RPMI7951 (cell line): ENCODE data around the gene RNF220. TPM values are rescaled to one million over a fixed set of nuclear protein-coding genes. Genes with fewer than 3 reads are reported as not detected.
A peak's percentile ranks its signal among the peaks of the same experiment; 100 is the strongest.

Source experiments
- DNase-seq: peaks from one replicate; pipeline ENCODE4 v3.0.0-alpha.2; 2012; ENCODE audit warnings: low read depth
- total RNA-seq: library from RNA; depleted of rRNA; stranded (reverse); fragments of >200 nt; shearing (Covaris generic); gene quantifications from 2 replicates; pipeline ENCODE4 v1.2.3, GENCODE V29; 2014

The RNF220 gene
- total RNA-seq, 1 experiment from 2014 or later: 43.1 TPM

DNA sequence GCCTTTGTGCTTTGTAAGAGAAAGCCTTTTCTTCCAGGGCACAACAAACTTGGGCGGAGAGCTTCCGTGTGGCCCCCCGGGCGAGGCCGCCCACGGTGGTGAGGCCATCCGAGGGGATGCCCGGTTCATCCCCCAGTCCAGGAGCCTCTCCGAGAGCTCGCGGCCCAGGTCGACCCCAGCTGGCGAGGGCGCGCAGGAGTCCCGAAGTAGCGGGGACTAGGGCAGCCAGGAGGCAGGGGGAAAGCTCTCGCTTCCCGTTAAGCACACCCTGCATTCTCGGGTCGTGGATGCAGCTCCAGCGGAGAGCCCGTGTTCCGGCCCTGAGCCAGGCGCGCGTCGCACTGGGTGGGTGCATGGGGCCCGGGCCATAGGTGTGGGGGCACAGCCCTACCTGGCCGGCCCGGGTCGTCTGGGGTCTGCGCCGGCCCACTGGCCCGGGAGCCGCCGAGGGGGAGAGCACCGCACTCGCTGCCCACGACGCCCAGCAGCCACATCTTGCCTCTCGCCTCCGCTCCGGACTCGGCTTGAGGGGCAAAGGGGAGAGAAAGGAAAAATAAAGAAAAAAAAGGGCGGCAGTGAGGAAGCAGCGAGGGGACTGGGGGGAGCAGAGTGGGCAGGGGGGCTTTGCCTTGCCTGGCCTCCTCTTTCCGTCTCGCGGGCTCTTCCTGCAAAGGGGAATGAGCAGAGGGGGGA lies 1.8 kb downstream of the RNF220 start:
- DNase-seq: no peak

DNA sequence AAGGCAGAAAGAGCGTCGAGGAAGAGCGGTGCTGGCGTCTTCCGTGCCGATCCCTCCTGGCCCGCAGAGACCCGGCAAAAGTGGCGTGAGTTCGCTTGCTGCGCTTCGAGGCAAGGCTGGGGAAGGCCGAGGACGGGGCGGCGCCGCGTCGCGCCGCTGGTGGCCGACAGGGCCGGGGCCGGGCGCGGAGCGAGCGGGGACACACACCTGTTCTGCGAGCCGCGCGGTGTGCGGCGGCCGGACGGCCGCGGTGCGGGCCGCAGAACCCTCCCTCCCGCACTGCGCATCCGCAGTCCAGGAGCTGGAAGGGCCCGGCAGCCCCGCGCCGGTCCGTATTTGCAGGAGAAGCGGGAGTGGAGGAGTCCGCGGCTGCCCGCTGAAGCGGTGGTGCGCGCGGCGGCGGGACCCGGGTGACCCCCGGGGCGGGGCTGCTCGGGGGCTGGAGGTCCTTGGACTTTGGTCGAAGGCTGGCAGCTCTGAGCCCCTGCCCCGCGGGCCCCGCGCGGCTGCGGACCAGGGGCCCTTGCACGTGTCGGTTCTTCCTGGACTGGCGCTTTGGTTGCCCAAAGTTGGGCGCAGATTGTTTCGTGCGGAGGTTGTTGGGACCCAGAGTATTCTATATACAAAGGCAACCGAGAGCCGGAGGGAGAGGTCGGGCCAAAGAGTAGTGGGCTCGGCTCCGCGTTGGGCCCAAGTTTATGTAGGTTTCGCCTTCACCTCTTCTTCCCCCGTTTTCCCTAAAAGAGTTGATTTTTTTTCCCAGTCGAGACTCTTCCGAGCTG lies 2.6 kb downstream of the RNF220 start:
- no peak for DNase-seq

DNA sequence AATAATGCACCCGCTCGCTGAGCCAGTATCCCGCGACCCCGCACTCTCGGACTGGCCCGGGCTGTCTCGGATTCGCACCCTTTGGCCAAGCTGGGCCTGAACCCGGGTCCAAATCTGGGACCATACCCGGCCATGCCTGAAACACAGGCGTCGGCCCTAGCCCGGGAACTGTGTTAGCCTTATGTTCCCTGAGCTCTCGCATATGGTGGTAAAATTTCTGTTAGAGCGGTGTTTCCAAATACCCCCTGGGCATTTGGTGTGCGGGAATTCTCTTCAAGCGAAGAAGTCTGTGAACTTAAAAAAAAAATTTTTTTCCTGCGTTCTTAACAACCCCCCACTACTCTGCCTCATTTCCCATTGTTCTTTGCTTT lies 3.1 kb downstream of the RNF220 start:
- DNase-seq: no peak

DNA sequence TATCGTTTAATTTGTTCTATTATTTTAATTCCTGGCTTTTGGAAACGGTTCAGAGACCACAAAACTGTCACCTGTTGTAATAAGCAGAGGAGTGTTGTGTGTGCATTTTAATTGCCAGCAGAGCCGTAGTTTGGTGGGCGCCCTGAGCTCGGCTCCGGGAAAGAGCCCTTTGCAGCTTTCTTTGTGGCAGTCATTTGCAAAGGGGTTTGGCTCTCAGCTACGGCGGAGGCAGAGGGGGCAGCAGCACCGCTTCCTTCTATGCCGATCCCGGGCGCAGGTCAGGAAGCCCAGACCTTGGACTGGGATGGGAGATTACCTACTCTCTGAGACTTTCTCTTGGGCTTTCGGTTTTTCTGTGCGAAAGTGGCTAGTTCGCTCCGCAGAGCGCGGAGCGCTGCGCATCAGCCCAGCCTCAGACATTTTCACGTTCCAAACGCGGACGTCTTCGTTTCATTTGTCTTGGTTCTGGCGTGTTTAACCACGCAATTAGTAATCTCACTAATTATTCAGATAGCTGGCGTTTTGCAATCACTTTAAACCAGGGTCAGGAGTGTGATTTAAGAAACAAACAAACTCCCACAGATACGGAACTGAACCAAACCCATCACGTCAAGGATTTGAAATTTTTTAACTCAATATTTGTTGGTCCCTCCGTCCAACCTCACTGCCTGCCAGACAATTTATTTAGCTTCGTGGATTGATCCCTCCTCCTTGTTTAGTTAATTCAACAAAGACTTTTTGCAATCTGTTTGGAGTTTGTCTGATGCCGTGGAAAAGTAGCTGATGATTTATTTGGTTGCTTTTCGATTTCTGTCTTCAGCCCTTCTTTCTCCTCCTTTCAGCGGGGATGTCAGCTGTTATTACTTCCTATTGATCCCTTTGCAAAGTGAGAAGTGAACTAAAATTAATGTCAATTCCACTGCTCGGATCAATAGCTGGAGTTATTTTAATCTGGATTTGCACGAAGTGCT lies 3.9 kb downstream of the RNF220 start:
- no peak for DNase-seq

DNA sequence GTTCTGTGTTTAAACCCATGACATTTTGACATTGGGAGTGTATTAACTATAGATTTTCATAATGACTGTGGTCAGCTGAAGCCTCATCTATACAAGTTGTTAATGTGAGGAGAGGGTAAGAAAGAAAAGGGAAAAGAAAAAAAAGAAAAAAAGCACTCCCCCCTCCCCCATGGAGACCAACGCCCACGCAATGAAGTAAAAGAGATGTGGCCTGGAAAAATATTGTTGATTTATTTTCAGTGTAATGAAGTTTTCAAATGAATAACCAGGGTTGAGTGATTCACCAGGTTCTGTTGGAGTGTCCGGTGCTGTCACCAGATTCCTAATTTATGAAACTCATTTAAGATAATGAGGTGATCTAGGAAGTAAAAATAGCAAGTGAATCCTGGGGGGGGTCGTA lies 4.7 kb downstream of the RNF220 start:
- no peak for DNase-seq

DNA sequence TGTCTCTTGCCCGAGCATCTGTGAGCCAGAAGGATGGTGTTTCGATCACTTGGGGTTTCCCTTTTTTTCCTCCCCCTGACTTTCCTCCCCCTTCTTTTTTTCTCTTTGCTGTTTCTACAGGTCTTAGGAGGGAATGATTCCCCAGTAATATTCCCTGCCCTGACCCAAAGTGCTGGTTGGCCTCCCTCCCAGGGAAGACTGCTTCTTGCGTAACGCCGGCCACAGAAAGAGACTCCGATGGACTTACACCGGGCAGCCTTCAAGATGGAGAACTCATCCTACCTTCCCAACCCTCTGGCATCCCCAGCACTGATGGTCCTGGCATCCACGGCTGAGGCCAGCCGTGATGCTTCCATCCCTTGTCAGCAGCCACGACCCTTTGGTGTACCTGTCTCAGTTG lies 6.8 kb downstream of the RNF220 start:
- no peak for DNase-seq

DNA sequence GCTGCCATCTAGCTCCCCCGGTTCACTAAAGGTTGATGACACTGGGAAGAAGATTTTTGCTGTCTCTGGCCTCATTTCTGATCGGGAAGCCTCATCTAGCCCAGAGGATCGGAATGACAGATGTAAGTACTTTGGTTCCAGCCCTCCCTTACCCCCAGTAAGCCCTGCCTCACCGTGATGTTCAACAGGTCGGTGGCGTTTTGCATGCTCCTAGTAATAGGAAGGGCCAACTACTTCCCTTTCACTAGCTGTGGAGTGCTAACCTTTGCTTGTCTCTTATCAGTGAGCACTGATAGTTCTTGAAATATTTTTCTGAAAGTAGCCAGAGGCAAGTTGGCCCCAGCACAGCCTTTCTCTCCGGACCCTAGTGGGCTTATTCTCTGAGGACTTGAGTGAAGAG lies 7.5 kb downstream of the RNF220 start:
- no peak for DNase-seq

DNA sequence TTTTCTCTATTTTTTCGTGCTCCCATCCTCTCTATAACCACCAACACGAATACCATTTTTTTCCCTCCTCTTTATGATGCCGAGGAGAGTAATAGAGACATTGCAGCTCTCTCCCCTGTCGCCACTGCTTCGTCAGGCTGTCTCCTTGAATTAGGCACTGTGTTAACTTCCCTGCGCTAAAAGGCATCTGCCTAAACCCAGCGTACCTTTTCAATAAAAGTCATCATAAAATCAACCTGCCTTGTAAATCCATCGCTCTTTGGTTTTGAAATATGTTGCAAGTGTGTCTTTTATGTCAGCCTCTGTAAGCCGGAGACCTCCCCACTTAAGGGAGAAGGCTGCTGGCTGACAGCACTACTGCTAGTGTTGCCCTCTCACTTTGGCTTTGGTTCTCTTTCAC lies 8.7 kb downstream of the RNF220 start:
- no peak for DNase-seq

DNA sequence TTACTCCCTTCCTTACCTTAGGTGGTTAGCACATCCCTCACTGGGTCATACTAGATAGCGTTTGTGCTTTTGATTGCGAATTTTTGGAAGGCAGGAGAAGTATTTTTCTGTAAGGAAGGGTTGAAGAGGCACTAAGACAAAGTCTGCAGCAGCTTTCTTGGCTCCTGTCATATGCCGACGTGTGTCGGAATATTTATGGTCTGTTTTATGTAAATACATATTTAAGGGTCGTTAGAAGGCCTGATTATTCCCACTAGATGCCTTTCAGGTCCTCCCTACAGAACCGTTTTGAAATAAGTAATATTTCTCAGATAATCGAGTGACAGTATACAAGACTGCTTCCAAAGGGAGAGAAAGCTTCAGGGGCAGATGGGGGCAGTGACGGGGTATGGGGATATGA lies 10.0 kb downstream of the RNF220 start:
- no peak for DNase-seq

DNA sequence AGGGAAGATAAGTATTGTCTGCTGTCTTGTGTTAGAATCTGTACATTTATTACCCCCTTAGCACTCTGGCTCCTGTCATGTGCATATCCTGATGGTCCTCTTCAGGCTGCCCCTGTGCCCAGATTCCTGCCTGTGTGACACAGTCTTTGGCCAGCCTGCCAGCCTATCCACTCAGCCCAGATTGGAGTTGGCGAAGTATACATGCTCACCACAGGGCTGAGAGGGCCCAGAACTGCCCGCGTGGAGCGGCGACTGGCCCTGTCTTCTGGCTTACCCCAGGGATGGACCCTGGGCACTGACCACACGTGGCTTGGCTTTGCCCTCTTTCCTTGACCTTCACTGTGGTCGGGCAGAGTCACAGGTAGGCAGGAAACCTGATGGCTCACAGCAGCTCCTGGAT lies 11.4 kb downstream of the RNF220 start:
- no peak for DNase-seq

DNA sequence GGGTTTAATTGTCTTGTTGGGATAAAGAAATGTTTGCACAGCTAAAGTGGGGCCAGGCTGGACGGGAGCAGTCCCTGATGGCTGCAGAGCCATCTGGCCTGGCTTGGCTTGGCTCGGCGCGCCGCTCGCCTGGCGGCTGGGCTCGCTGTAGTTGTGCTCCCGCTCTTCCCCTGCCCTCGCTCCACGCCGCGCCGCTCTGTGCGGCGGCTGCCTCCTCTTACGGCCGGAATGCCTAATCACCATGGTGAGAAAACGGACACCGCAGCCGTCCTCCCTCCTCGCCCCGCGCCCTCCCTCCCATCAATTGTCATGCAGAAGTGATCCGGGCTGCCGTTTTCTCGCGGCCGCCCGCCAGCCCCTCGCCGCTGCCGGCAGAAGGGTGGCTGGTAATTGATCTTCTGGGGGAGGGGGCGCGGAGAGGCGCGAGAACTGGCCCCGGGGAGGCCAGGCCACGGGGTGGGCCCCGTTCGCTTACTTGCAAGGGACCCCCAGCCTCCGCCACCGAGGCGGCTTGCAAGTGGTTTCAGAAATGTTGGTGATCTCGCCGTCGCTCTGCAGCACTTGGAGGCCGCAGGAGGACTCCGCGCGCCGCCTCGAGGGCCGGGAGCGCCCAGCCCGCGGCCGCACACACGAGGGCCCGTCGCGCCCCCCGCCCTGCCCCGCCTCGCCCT lies 12.4 kb downstream of the RNF220 start:
- DNase-seq: peak; percentile 7

DNA sequence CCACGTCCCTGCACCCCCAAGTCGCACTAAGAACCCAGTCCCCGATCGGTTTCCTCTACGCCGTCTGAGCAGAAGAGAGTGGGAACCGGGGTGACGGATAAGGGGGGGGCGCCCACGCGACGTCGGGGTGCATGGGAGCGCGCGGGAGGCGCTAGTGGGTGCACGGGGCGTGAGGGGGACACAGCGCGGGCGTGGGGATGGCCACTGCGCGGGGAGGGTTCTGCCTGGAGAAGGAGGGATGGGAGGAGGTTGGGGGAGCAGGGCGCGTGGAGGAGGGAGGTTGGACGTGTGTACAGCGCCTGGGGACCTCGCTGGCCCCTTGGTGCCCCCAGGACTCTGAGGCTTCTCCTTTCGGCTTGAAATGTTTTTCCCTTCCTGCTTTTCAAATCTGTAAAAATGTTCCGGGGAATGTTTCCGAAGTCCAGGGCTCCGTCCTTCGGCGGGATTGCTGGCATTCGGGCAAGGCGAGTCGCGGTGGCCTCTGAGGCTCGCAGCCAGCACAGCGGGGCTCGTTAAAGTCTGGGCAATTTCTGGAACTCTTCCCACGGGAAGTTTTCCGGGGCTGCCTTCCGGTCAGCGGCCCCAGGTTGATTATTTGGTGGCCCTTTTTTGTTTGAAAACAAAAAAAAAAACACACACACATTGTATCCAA lies 13.1 kb downstream of the RNF220 start:
- no peak for DNase-seq

DNA sequence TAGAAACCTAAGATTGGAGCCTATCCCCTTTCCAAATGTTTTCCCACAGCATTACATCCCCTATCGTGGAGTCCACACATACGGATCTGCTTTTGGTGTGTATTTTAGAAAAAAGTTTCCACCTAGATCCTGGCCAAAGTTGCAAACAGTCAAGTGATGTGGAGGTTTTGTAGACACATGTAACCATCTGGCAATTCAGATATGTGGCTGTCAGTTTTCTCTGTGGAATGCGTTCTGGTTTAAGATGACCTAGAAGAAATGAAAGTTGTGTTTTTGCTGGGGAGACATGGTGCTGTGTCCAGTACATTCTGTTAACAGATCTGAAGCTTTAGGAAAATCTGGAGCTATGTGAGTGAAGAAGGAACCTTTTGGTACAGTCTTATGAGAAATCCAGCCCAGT lies 14.8 kb downstream of the RNF220 start:
- DNase-seq: no peak

DNA sequence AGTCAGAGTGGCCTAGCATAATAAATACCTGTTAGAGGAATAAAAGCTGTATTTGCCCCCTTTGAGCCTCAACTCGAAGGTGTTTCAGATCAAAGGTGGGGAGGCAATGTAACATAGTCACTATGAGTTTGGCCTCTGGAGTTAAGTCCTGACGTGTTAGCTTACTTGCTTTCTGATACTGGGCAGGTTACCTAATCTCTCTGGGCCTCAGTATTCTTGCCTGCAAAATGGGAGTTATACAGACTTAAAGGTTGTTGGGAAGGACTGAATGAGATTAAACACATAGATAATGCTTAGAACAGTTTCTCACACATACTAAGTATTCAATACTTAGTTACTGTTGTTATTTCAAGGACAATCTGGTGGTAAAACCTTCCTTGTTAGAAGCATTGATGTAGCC lies 15.5 kb downstream of the RNF220 start:
- no peak for DNase-seq

DNA sequence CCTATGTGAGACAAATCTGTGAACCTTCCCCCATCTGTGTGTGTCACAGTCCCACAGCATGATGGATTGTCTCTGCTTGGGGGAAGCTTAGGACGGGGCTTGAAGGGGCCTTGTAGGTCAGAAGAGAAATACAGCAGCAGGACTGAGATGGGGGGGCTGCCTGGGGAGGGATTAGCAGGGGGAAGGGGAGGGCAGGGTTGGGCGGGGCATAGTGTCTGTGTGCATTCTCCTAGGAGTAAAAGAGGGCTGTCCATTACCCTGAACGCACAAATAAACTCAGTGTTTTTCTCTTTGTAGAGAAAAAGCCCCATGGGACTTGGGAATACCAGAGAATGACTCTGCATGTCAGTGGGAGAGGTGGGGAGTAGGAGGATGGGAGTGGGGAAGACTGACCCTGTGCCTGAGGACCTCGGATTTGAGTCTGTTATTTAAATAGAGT lies 16.4 kb downstream of the RNF220 start:
- no peak for DNase-seq

DNA sequence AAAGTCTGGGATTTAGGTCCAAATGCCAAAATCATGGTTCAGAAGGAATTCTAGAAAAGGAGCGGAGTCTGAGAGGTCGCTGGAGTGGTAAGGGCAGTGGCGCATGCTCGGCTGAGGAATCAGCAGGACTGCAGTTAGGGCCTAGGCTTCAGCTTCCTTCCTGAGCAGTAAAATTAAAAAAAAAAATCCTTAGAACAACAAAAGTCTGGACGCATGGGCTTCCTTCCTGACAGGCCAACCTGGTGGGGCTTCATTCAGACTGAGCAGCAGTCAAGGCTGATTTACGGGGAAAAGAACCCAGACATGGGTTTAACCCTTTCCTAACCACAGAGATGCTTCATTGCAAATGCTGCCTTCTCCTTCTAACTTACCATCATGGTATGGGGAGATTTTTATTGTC lies 17.1 kb downstream of the RNF220 start:
- DNase-seq: no peak

DNA sequence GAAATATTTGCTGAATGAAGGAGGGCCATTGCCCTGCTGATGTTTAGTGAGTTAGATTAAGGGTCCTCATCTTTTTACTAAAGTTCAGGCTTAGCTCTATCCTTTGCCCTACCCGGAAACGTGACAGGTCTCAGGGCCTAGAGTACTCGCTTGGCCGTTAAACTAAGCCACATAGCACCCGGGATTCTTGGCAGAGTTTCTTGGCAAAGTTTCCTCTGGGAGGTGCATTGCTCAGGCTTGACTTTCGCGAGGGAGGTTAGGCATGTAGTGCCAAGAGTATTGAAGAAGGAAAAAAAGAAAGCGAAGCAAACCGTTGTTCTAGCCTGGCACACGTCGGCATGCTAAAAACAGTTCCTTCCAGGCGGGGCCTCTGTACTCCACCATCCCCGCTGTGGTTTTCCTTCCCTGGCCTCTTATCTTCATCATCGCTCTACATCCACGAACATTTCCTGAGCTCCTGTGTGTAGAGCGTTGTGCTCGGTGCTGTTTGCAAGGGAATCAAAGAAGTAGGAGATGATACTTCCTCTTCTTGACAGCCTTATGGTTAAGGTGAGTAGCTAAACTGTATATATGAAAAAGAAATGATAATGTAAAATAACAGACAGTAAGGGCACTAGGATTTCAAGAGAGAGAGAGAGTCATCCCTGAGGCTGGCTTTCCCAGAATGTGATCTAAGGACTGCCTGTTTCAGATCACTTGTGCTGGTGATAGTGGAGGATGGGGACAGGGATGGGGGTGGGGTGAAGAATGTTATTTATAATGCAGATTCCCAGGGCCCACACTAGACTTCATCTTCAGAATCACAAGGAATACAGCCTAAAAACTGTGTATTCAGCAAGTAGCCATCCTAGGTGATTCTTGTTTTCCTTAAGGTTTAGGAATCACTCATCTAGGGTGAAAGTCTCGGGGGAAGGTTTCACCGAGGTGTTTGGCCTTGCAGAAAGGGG lies 18.8 kb downstream of the RNF220 start:
- DNase-seq: peak; percentile 73

DNA sequence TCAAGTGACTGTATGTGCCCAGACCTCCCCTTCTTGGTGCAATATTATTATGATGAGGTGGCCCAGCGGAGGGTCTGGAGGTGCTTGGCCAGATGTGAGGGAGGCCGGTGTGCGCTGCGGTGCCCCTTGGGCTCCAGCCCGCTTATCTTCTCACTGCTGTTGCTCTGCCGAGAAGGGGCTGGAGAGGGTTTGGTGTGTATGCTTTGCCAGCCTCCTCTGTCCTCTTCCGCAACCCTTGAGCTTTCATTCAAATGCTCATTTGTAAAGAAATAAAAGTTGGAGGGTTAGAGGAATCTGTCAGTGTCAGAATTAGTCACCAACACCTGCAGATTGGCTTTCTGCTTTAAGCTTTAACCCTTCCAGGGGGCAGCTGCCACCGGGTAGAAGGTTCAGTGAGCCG lies 19.7 kb downstream of the RNF220 start:
- DNase-seq: no peak

DNA sequence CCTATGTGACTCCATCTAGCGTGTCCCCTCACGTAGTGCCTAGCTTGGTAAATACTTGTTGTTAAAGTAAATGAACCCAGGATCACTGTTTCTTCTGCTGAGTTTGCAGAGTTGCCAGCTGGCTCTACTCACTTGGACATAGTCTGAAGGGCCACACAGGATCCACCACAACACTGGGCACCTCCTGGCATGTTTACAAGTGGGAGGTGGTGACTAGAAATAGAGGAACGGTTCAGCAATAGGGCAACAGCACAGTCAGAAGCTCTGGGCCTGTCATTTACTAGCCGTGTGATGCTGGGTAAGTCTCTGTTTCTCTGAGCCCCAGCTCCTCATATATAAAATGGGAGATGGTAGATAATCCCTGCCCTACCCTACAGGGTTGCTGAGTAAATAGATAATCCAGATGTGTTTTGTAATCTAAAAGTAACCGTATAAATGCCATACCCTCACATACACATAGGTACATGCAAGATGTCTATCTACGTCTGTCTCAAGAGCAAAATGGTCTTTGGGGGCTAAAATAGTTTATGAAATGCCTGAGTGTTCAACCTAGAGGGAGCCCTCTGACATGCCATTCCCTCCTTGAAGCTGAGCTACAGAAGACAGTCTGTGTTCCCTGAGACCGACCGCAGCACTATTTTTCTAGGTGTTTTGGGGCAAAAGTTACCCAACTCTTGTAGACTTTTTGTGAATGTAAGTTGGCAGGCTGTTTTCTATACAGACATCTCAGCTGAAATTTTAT lies 20.5 kb downstream of the RNF220 start:
- DNase-seq: no peak
